ENCODE results near the gene SV2C.
"Not testable (repeated sequence)": the region's sequence is repeated elsewhere in the genome, so short reads cannot be mapped to it uniquely, and the experiment has no call there.

The SV2C gene

DNA sequence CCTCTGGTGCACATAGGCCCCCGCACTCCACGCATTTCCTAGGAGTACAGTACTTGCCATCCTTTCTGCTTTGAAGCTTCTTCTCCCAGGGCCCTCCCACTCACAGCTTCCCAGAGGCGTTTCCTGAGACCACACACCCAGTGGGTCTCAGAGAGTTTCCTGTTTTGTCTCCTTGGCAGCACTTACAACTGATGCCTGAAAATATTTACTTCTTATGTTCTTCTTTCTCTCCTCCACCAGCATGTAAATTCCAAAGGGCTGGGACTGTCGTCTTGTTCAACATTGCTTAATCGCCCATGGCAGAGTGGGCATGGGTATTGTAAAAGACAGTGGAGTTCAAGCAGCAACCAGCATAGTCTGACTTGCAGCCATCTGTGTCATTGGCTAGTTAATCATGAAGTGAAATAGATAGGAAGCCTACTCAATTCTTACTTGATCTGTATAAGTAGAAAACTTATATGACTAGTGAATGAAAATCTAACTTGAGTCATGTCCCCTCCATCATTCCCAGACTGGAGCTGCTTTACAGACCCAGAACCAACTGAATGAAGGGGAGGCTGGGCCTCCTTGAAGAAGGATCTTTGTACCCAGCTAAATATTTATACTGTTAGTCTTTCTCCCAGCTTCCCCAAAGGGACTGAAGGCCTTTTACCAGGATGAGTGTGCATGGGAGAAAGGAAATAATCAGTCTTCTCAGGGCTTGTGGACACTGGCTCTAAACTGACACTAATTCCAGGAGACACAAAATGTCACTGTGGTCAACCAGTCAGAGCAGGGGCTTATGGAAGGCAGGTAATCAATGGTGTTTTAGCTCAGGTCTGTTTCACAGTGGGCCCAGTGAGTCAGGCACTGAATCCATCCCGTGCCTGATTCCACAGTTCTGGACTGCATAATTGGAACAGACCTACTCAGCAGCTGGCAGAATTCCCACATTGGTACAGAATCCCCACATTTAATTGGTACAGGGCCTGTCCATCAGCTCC lies 116.4 kb downstream of the SV2C start:
- no peak for DNase-seq (ENCODE audit: low read depth)

DNA sequence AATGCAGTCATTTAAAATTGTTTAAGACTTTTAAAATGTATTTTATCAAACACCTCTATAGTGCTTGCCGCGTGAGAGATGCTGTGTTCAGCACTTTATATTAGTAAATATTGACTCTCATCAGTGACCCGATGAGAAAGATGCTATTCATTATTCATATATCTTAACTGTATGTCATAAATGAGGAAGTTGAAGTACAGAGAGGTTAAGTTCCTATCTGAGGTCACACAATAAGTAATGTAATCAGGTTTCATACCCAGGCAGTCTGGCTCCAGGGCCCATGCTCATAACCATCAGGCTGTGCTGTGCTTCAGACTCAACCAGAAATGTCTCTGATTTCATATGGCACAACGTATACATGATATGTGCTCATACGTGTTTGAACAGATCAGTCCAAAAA lies 119.0 kb downstream of the SV2C start:
- DNase-seq (ENCODE audit: low read depth), result no peak

DNA sequence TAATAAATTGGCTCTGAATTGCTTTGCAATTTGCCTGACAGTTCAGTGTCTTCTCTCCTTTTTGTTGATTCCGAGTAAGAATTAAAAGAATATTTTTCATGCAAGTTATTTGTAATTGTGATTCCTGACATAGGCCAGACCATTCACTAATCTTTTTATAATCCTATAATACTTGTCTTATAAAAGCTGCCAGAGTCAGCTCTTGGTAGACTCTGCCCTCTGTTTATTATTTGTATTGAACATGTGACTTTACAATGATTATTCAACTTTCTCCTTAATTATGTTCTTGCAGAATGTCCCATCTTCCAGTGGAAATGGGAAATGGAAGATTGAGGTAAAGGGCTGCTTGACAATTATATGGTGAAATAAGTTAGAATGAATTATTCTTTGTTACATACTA lies 121.0 kb downstream of the SV2C start:
- no peak for DNase-seq (ENCODE audit: low read depth)

DNA sequence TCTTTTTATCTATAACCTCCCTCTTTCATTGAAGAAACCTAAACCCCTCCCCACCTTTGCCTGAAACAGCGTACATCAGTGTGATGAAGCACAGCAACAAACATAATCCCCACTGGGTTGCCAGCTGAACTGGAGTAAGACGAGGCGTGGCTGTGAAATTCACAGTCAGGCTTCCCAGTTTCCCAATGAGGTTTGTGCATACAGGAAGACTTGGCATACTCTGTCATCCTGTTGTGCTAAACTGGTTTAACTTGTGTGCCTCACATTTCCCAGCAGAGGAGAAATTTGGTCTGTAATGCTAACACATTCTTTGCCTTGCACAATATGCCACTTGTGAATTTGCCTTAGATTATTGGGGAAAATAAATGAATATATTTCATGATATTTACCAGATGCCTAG lies 121.5 kb downstream of the SV2C start:
- no peak for DNase-seq (ENCODE audit: low read depth)

DNA sequence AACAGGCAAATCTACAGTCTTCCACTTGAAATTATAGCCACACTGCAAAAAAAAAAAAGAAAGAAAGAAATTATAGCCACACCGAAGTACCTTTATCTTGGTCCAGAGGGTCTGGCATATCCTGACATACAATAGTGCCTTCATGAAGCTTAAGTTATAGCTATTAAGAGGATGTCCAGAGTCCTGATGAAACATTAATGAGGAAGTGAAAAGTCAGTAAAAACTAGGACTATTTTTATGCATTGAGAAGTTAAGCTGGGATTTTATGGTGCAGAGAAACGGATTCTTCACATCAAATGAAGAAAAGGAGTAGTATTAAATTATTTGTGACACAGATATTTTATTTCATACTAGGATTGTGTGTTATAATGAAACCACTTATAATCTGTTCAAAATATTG lies 123.9 kb downstream of the SV2C start:
- no peak for DNase-seq (ENCODE audit: low read depth)

DNA sequence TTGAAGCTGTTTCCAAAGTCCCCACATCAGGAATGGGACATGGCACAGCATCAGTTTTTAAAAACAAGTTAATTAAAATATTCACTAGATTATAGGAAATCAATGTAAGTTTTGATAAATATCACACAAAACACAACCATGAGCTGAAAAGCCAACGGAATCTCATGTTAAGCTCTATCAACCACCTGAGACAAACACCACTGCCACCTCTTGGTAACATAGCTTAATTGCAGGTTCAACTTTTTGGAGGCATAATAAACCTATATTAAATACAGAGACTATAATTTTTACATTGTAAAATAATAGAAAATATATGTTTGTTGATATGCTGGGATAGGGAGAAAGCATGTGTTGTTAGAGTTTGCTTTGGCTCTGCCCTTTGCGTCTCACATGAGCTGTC lies 126.1 kb downstream of the SV2C start:
- no peak for DNase-seq (ENCODE audit: low read depth)

DNA sequence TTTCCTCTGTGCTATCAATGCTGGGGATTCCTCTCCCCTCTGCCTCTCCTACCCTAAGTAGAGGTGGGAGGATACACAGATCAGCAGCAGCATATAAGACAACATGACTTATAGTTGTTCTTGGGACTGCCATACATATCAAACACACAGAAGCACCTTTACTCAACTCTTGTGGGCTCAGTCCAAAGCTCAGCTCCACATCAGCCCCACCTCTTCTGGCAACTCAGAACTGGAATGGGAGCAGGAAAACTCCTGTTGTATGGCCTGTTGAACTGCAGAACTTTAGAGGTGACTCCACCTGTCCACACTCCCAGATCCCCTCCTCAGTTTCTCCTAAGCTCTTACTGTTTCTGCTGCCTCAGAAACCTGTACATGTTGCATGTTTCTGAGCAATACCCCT lies 127.8 kb downstream of the SV2C start:
- no peak for DNase-seq (ENCODE audit: low read depth)

DNA sequence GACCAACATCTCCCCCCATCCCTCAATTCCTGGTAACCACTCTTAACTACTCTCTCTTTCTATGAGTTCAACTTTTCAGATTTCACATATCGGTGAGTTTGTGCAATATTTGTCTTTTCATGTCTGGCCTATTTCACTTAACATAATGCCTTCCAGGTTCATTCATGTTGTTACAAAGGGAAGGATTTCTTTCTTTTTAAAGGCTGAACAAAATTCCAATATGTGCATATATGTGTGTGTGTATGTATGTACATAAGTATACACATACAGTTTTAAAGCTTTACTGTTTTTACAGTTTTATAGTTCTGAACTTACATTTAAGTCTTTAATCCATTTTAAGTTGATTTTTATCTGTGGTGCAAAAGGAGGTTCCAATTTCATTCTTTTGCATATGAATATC lies 130.7 kb downstream of the SV2C start:
- no peak for DNase-seq (ENCODE audit: low read depth)

DNA sequence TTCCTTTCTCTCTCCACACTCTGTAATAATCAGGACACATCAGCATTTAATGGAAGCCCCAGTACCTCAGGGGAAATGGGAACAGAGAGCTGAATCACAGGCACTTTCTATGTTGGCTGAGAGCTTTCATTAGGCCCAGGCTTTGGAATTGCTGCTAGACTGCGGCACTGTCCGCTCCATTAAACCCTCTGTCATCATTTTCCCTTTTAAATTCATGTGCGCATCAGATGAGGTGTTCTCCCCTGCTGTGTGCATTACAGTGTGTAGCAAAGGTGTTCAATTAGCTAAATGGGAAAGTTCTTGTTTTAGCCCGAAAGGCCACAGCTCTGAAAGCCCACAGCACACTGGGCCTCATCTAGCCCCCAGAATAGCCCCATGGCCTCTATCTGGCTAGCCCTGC lies 133.6 kb downstream of the SV2C start:
- DNase-seq (ENCODE audit: low read depth), result no peak

DNA sequence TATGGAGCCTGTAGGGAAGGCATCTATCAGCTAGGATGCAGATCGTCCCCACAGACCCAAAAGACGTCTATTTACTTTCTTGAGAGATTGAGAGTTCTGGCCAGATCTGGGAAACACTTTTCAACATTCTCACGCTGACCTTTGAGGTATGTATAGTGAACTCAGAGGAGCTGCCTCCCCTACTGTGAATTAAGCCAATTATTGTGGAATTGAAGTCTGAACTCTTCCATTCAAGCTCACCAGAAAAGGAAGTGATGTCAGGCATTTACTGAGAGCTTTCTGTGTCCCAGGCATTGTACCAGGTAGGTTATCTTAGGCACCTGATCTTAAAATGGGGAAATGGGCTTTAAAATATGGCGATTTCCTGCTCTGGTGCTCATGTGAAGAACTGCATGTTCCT lies 136.5 kb downstream of the SV2C start:
- no peak for DNase-seq (ENCODE audit: low read depth)

DNA sequence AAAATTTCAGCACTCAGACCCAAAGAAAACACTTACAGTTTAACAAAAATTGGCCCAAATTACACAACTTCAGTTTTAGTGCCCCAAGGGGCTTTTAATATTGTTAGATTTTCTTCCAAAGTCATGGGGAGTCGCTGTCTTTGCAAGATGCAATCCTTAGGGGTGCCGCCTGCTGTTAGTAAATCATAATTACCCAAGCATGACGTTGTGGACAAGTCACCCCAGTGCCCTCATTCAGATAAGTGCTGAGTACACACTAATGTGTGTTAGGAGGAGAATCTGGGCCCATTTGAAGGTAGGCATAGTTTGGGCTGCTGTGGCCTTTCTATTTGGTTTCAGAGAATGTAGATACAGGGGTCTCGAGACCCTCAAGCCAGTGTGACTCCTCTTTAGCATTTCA lies 138.1 kb downstream of the SV2C start:
- DNase-seq (ENCODE audit: low read depth), result no peak

DNA sequence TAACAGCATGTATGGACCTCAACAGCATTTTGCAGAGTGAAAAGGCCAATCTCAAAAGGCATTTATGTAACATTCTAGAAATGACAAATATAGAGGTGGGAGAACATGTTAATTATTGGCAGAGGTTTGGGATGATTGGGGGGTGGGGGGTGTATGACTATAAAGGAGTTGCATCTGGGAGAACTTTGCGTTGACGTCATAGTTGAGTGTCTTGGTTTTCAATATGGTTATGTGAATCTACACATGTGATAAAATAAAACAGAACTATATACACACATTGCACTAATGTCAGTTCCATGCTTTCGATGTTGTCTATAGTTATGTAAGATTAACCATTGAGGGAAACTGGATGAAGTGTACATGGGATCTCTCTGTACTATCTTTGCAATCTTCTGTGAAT lies 139.1 kb downstream of the SV2C start:
- DNase-seq (ENCODE audit: low read depth), result no peak

DNA sequence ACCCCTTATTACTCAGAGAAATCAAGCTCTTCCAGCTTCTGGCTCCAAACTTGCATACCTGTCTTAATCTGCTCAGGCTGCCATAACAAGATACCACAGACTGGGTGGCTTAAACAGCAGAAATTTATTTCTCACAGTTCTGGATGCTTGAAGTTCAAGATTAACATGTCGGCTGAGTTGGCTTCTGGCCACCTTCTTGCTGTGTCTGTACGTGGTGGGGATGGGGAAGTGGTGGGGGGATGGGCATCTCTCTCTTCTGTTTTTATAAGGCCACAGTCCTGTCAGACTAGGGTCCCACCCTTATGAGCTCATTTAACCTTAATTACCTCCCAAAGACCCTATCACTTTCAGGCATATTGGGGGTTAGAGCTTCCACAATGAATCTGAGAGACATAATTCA lies 140.5 kb downstream of the SV2C start:
- DNase-seq (ENCODE audit: low read depth), result no peak

DNA sequence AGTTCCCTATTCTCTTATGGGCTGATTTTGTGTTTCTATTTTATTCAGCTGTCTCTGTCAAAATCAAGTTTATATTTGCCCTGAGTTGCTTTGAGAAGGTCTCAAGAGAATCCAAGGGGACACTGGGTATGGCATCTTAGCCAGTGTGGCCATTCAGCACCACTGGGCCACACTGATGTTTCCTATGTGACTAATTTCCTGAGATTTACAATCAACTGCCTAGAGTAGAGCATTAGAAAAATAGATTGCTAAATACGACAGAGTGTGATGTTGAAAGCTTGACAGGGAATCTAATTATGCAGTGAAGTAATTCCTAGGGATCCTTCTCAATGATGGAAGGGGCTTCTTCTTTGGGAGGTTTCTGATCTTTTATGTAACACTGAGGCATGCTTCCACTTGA lies 141.7 kb downstream of the SV2C start:
- DNase-seq (ENCODE audit: low read depth), result no peak

DNA sequence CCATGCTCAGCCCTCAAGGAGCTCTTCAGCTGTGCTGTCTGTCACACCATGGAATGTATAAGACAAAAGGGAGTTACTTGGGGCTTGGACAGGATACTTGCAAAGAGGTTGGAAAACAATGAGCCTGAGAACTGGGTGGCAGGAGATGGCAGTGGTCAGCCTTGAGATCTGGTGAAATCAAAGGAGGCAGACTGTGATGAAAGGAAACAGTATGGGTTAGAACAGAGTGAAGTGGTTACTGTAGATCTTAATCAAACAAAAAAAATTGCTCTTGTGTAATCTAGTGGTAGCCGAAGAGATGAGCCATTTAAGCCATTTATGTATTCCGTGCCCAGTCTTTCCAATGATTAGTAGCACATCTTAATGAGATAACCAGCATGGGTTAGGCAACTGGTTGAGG lies 142.2 kb downstream of the SV2C start:
- no peak for DNase-seq (ENCODE audit: low read depth)

DNA sequence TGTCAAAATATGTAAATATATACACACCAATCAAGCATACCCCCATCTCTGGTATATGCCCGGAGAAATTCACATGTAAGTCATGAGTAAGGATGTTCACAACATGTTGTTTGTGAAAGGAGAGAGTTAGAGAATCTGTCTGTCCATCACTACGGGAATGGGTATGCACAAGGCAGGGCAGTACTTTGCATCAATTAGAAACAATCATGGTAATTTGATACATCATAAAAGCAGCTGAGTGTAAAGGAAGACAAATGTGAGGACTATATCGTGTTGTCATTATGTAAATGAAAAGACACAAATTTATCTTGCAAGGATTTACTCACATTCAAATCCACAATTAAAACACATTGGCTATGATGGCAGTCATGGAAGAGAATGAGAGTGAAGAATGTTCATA lies 146.7 kb downstream of the SV2C start:
- no peak for DNase-seq (ENCODE audit: low read depth)

DNA sequence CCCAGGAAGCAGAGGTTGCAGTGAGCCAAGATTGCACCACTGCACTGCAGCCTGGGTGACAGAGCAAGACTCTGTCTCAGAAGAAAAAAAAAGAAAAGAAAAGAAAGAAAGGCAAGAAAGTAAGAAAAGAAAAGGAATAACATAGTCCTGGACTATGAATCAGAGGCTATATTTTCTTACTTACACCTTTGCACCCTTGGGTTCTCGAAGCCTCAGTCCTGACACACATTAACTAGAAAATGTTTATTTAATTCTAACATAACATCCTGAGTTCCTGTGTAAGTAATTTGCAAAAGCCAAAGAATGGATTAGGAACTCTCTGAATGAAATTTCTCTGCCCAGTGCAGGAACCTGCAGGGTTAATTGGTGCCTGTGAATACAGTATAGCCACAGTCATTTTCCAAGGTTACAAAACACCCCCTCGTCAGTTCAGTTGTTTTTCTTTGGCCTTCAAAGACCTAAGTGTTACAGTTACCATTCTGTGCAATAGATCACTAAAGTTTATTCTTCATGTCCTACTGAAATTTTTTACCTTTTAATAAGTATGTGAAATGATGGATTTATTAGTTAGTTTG lies 147.6 kb downstream of the SV2C start:
- DNase-seq (ENCODE audit: low read depth), result no peak

DNA sequence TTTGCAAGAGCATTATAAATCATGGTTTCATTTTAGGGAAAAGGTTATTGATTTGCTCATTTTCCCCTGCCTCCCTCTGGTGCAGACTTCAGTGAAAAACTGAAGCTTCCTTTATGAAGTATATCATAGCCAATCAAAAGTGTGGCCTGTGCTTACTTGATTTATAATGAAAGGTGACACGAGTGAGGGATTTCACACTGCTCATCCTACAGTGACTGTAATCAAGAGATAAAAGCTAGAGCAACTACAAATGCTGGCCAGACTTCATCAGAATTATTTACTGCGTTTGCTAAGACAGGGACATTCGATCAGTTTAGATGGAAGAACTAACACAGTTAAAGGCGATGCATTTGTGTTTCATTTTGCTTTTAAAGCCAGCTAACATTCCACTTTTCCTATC lies 151.5 kb downstream of the SV2C start:
- no peak for DNase-seq (ENCODE audit: low read depth)

DNA sequence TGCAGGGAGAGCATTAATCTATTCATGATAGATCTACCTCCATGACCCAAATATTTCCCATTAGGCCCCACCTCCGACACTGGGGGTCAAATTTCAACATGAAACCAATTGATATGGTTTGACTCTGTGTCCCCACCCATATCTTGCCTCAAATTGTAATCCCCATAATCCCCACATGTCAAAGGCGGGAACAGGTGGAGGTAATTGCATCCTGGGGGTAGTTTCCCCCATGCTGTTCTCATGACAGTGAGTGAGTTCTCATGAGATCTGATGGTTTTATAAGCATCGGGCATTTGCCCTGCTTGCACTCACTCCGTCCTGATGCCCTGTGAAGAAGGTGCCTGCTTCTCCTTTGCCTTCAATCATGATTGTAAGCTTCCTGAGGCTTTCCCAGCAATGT lies 153.5 kb downstream of the SV2C start:
- DNase-seq (ENCODE audit: low read depth), result no peak

DNA sequence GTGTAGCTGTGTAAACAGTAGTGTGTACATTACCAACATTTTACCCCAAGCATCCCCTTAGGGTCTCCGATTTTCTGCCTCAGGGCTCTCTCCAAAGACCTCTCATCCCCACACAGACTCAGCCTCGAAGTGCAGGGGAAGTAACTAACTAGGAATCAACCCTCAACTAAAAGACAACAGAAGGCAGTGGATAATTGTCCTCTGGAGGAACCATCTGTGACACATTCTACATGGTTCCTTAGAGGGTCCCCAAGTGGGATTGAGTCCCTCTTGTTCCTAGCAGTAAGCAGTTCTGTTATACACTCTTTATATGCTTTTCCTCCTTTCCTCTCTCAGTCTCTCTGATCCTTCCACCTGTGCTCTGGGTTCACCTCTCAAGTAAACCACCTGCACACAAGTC lies 157.2 kb downstream of the SV2C start:
- no peak for DNase-seq (ENCODE audit: low read depth)

DNA sequence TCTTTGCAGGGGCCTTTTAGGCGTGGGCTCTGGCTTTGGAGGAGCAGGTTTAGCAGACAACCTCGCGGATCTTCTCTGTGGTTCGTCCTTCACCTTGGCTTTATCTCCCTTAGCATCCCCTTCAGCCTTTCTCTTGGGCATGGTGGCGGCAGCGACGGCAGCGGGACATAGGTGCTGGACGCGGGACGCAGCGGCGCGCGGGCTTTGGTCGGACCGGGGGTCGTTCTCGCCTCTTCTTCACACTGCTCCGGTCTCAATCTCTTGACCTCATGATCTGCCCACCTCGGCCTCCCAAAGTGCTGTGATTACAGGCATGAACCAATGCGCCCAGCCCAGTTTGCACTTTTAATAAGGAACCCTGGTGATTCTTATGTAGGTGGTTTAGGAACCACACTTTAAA lies 159.0 kb downstream of the SV2C start:
- DNase-seq (ENCODE audit: low read depth), result not testable (repeated sequence)

DNA sequence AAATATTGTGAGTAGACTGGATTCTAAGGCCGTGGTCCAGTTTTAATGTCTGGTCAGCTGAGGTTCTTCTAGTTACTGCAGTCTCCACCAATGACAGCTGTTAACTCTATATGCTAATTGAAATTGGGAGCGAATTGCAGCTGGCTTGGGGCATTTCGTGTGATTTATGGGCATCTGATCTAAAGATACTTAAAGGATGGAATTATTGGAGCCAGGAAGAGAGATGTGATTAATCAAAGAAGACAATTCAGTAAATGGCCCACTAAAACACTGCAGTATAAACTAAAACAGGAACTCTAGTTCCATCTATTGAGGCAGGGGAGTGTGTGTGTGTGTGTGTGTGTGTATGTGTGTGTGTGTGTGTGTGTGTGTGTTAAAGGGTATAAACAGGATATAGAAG lies 162.4 kb downstream of the SV2C start:
- DNase-seq (ENCODE audit: low read depth), result no peak

DNA sequence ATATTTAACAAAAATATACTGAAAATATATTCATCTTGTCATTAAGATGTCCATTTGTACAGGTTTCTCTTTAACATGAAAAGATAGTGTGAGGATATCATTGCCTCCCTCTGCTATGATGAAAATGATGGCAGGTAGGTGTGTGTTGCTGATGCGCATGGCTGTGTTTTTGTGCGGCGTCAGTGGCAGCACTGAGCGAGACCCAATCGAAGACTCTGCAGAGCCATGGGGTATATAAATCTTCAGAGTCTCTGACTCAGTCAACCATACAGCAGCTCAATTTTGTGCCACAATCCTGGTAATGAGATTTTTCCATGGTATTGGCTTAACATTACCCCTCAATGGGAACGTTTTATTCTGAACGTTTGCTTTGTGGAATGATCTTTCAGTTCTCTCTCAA lies 166.4 kb downstream of the SV2C start:
- DNase-seq (ENCODE audit: low read depth), result no peak

DNA sequence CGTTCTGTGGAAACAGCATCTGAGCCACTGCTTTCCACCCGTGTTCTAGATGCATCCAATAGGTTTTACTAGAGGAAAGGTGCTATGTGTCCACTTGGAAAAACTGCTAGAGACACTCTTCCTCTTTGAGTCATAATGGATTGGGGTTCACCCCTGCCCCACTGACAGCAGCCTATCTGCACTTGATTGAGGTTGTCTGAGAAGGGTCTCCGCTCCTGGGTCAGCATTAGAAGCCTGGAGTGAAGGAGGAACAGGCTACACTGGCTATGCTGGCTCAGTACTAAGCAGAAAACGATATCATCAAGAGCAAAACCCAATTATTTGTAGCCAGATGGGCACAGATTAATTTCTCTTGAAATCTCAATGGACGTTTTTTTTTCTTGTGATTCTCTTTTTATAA lies 167.3 kb downstream of the SV2C start:
- DNase-seq (ENCODE audit: low read depth), result no peak
